Prostate gland (tissue), 2 donors: ENCODE results near the gene NUDT2. TPM values are rescaled to one million over a fixed set of nuclear protein-coding genes. Genes with fewer than 3 reads are reported as not detected.

Source experiments
- DNase-seq: peaks from one replicate; pipeline ENCODE4 v3.0.0-alpha.2; 2019; ENCODE audit warnings: low spot score
- H3K27ac ChIP-seq, 2 donors: fragments of 200-600 bp; sonication (generic); 2 replicates each; pipeline ENCODE4 v1.5.1; 2017 to 2019
- H3K27me3 ChIP-seq: fragments of 200-600 bp; sonication (generic); replicated peaks from 2 replicates; pipeline ENCODE4 v1.5.1; 2019; ENCODE audit not compliant: insufficient read depth
- H3K36me3 ChIP-seq, 2 donors: fragments of 200-600 bp; sonication (generic); 1 replicate in 1 of 2; 2 replicates in 1 of 2; pipeline versions ENCODE4 v1.5.1 to v1.8.1; 2017 to 2019
- H3K4me1 ChIP-seq: fragments of 200-600 bp; sonication (generic); replicated peaks from 2 replicates; pipeline ENCODE4 v1.5.1; 2019
- H3K4me3 ChIP-seq, 2 donors: fragments of 200-600 bp; sonication (generic); 2 replicates each; pipeline ENCODE4 v1.5.1; 2017 to 2019
- H3K9me3 ChIP-seq: fragments of 200-600 bp; sonication (generic); 2 replicates; pipeline ENCODE4 v1.5.1; 2017
- CTCF ChIP-seq, 4 experiments: fragments of 200-600 bp in 2 of 4; fragments of 450-650 bp in 2 of 4; sonication (generic) in 2 of 4; IDR thresholded peaks; 1 replicate in 3 of 4; 2 replicates in 1 of 4; pipeline ENCODE4 v1.5.1; 2016 to 2019; ENCODE audit warnings: antibody characterized with exemption in 4 of 4, mild to moderate bottlenecking in 2 of 4, moderate library complexity in 2 of 4
- POLR2A ChIP-seq: fragments of 450-650 bp; IDR thresholded peaks from one replicate; pipeline ENCODE4 v1.6.1; 2016; ENCODE audit warnings: antibody characterized with exemption, mild to moderate bottlenecking
- POLR2AphosphoS5 ChIP-seq: sonication (generic); formaldehyde crosslinking; IDR thresholded peaks from one replicate; pipeline ENCODE4 v1.6.1; 2017; ENCODE audit warnings: antibody characterized with exemption
- WGBS: methylation state at CpG from one replicate; pipeline ENCODE4 v1.1.5; 2018; 5-methylcytosine and 5-hydroxymethylcytosine counted together
- intact Hi-C: fragments of 100-400 bp; cut with DNase I; formaldehyde crosslinking; loops from one replicate; pipeline ENCODE4 v1.14.2; 2022
- total RNA-seq, 2 donors: library from RNA; depleted of rRNA; stranded (reverse); fragments of >200 nt; gene quantifications; one replicate each; pipeline ENCODE4 v1.1.0, GENCODE V29; 2016

The NUDT2 gene
- total RNA-seq, 2 donors from 2014 or later = 18.0 to 45.8 TPM

- H3K9me3 ChIP-seq = no peaks in the 10 kb centered on the region
- whole genome bisulfite sequencing = 84% methylated on average over 7 of the region's 7 CpGs
- H3K36me3 ChIP-seq = no peaks in the 10 kb centered on the region
- peaks cover 7% of the 10 kb centered on the region for H3K4me1 ChIP-seq
- H3K27me3 ChIP-seq = no peaks in the 10 kb centered on the region
- DNase-seq = no peak
- intact Hi-C loops = no loop called here
- H3K27ac ChIP-seq = no peak overlapping the region
- H3K4me3 ChIP-seq = no peak overlapping the region
- TF ChIP-seq POLR2A = no peak
These were observed 55.2 kb downstream of the NUDT2 start for GRCh38 chr9:34384368-34385165.

- Histone ChIP-seq H3K9me3 (no peaks in the 10 kb centered on the region), H3K27me3 (no peaks in the 10 kb centered on the region), H3K27ac (no peak overlapping the region), H3K4me1 (no peaks in the 10 kb centered on the region), H3K4me3 (no peak overlapping the region), H3K36me3 (no peaks in the 10 kb centered on the region)
- WGBS = over 99% methylated on average over 6 of the region's 6 CpGs
- intact Hi-C loops = no loop called here
- DNase-seq = no peak
- TF ChIP-seq CTCF (IDR thresholded peaks at IDR 0.05) (no peak), POLR2A (no peak), POLR2AphosphoS5 (no peak)
These were observed 56.3 kb downstream of the NUDT2 start for GRCh38 chr9:34385561-34386230.

GRCh38 chr9:34386656-34387055 is 57.3 kb downstream of the NUDT2 start:
- no peaks in the 10 kb centered on the region for H3K36me3 ChIP-seq
- TF ChIP-seq CTCF (IDR thresholded peaks at IDR 0.05) (no peak), POLR2A (no peak), POLR2AphosphoS5 (no peak)
- no peak overlapping the region for H3K27ac ChIP-seq
- DNase-seq = no peak
- WGBS = 93% methylated on average over 3 of the region's 3 CpGs
- H3K4me3 ChIP-seq = no peak overlapping the region
- H3K9me3 ChIP-seq = no peaks in the 10 kb centered on the region
- no peaks in the 10 kb centered on the region for H3K4me1 ChIP-seq
- H3K27me3 ChIP-seq = no peaks in the 10 kb centered on the region
- intact Hi-C loops = no loop called here

GRCh38 chr9:34387239-34387638 is 57.9 kb downstream of the NUDT2 start:
- WGBS = 90% methylated on average over 4 of the region's 4 CpGs
- intact Hi-C loops = no loop called here

More at GRCh38 chr9:34387239-34387638, 57.9 kb downstream of the NUDT2 start:
- Histone ChIP-seq H3K27ac (no peak overlapping the region), H3K9me3 (no peaks in the 10 kb centered on the region), H3K27me3 (no peaks in the 10 kb centered on the region), H3K36me3 (no peaks in the 10 kb centered on the region), H3K4me3 (no peak overlapping the region), H3K4me1 (no peaks in the 10 kb centered on the region)
- TF ChIP-seq CTCF (IDR thresholded peaks at IDR 0.05) (no peak), POLR2AphosphoS5 (no peak), POLR2A (no peak)
- no peak for DNase-seq
